SU-DHL-6 (cell line): ENCODE measurements around the gene KIF13A.

Source experiments
- H2AFZ ChIP-seq: fragments of 200-600 bp; sonication (generic); 2 replicates; pipeline ENCODE4 v1.6.1; 2014; ENCODE audit warnings: low read depth, mild to moderate bottlenecking, moderate library complexity, mixed read lengths, antibody characterized with exemption, low read length; ENCODE audit not compliant: severe bottlenecking
- H3F3A ChIP-seq: fragments of 200-600 bp; shearing (Covaris generic); 2 replicates; pipeline ENCODE4 v1.6.0; 2016; ENCODE audit warnings: antibody characterized with exemption, mild to moderate bottlenecking; ENCODE audit not compliant: insufficient read depth
- H3K27ac ChIP-seq: fragments of 200-600 bp; sonication (generic); 2 replicates; pipeline ENCODE4 v1.5.1; 2016; ENCODE audit warnings: low read depth, mild to moderate bottlenecking, low read length, moderate library complexity, mixed read lengths
- H3K27me3 ChIP-seq: fragments of 200-600 bp; sonication (generic), shearing (Covaris generic); 2 replicates; pipeline ENCODE4 v1.6.0; 2014; ENCODE audit warnings: mild to moderate bottlenecking, low read length
- H3K36me3 ChIP-seq: fragments of 200-600 bp; sonication (generic); 2 replicates; pipeline ENCODE4 v1.6.1; 2014; ENCODE audit warnings: mild to moderate bottlenecking, low read length, mixed read lengths
- H3K4me2 ChIP-seq: fragments of 300-600, 200-600 bp; shearing (Covaris generic), sonication (generic); 2 replicates; pipeline ENCODE4 v1.6.0; 2014; ENCODE audit warnings: low read length, low read depth, mild to moderate bottlenecking; ENCODE audit not compliant: poor library complexity, severe bottlenecking
- H3K4me3 ChIP-seq: fragments of 200-600 bp; sonication (generic); 2 replicates; pipeline ENCODE4 v1.5.1; 2014; ENCODE audit warnings: antibody characterized with exemption, low read length, mild to moderate bottlenecking, mixed read lengths; ENCODE audit not compliant: insufficient read depth, poor library complexity, severe bottlenecking
- H3K79me2 ChIP-seq: fragments of 200-600 bp; sonication (generic); 2 replicates; pipeline ENCODE4 v1.6.1; 2014; ENCODE audit warnings: mild to moderate bottlenecking, low read length, moderate library complexity; ENCODE audit not compliant: insufficient read depth
- H3K9ac ChIP-seq: fragments of 200-600 bp; sonication (generic); 2 replicates; pipeline ENCODE4 v1.7.0; 2014; ENCODE audit warnings: mild to moderate bottlenecking, low read length
- H3K9me2 ChIP-seq: fragments of 200-600 bp; sonication (generic); replicated peaks from 2 replicates; pipeline ENCODE4 v1.6.1; 2014; ENCODE audit warnings: low read length; ENCODE audit not compliant: insufficient read depth
- H3K9me3 ChIP-seq: fragments of 200-600 bp; sonication (generic); 2 replicates; pipeline ENCODE4 v1.6.1; 2014; ENCODE audit warnings: low read length, mixed read lengths; ENCODE audit not compliant: insufficient read depth
- H4K20me1 ChIP-seq: fragments of 200-600 bp; sonication (generic); 2 replicates; pipeline ENCODE4 v1.6.1; 2014; ENCODE audit warnings: low read depth, mild to moderate bottlenecking, antibody characterized with exemption, low read length, moderate library complexity, mixed read lengths
- EZH2phosphoT487 ChIP-seq: fragments of 200-600 bp; sonication (generic), shearing (Covaris generic); conservative IDR thresholded peaks from 2 replicates; pipeline ENCODE4 v1.6.1; 2018; ENCODE audit warnings: mild to moderate bottlenecking, antibody characterized with exemption, low read length, moderate library complexity, mixed read lengths
- TF ChIP-seq, protein P1 (sequence below): fragments of 200-600 bp; sonication (generic); IDR thresholded peaks from one replicate; pipeline ENCODE4 v1.5.1; 2017; ENCODE audit warnings: antibody characterized with exemption, mild to moderate bottlenecking, low read length, moderate library complexity; ENCODE audit not compliant: insufficient read depth, poor library complexity, severe bottlenecking

Gene KIF13A

DNA sequence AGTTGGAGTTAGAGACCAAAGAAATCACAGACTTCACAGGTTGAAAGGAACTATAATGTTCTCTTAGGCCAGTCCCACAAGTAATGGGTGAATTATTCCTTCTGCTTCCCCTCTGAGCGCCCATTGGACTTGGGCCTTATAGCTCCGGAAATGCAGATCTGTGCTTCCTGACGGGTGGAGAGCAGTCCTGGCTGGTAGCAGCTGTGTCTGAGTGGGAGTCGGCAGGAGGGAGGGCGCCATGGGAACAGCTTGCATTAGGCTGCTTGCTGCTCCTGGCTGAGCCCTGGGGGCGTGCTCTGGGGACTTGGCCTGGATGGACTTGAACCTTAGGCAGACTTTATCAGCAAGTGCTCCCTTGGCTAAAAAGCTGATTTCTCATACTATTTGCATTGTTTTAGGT, 262.4 kb downstream of the KIF13A start:
- Histone ChIP-seq H3K9ac (no peak overlapping the region), H3K27me3 (no peaks in the 10 kb centered on the region), H3F3A (no peaks in the 10 kb centered on the region), H3K4me2 (no peak overlapping the region), H2AFZ (no peak overlapping the region), H3K4me3 (no peak overlapping the region), H3K9me3 (no peaks in the 10 kb centered on the region), H3K36me3 (no peaks in the 10 kb centered on the region), H3K27ac (no peak overlapping the region), H4K20me1 (no peaks in the 10 kb centered on the region), H3K79me2 (no peaks in the 10 kb centered on the region), H3K9me2 (no peaks in the 10 kb centered on the region)
- TF ChIP-seq EZH2phosphoT487 = no peak
- TF ChIP-seq, protein P1, sequence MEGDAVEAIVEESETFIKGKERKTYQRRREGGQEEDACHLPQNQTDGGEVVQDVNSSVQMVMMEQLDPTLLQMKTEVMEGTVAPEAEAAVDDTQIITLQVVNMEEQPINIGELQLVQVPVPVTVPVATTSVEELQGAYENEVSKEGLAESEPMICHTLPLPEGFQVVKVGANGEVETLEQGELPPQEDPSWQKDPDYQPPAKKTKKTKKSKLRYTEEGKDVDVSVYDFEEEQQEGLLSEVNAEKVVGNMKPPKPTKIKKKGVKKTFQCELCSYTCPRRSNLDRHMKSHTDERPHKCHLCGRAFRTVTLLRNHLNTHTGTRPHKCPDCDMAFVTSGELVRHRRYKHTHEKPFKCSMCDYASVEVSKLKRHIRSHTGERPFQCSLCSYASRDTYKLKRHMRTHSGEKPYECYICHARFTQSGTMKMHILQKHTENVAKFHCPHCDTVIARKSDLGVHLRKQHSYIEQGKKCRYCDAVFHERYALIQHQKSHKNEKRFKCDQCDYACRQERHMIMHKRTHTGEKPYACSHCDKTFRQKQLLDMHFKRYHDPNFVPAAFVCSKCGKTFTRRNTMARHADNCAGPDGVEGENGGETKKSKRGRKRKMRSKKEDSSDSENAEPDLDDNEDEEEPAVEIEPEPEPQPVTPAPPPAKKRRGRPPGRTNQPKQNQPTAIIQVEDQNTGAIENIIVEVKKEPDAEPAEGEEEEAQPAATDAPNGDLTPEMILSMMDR = no peak

- Histone ChIP-seq H3K27me3 (no peaks in the 10 kb centered on the region), H3K9ac (no peak overlapping the region), H3K79me2 (no peaks in the 10 kb centered on the region), H3F3A (no peaks in the 10 kb centered on the region), H2AFZ (no peak overlapping the region), H4K20me1 (no peaks in the 10 kb centered on the region), H3K4me3 (no peak overlapping the region), H3K9me2 (no peaks in the 10 kb centered on the region), H3K9me3 (no peaks in the 10 kb centered on the region), H3K4me2 (no peak overlapping the region), H3K27ac (no peak overlapping the region), H3K36me3 (no peaks in the 10 kb centered on the region)
- TF ChIP-seq, protein P1 = no peak
- no peak for TF ChIP-seq EZH2phosphoT487
Observed at GRCh38 chr6:17724341-17724740, 263.1 kb downstream of the KIF13A start.

DNA sequence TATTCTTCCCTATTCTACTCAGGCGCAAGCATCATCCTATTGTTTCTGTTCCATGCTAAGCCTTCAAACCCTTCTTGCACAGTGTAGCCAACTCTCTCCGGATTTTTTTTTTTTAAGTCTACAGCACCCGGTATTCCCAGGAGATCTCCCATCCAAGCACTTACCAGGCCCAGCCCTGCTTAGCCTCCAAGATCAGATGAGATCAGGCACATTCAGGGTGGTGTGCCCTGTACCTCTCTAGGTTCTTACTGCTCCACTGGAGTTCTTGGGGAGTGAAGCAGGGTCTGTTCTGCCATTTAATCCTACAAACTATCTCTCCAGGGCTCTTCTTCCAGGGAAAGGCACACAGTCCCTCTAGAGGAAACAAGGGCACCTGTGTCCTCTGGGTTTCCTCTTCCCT, 265.8 kb downstream of the KIF13A start:
- no peaks in the 10 kb centered on the region for H3K9me2 ChIP-seq
- H3K9me3 ChIP-seq = no peaks in the 10 kb centered on the region
- no peaks in the 10 kb centered on the region for H3K79me2 ChIP-seq
- no peak overlapping the region for H3K9ac ChIP-seq
- no peak overlapping the region for H3K4me3 ChIP-seq
- no peak overlapping the region for H3K27ac ChIP-seq
- H3K27me3 ChIP-seq = no peaks in the 10 kb centered on the region
- no peaks in the 10 kb centered on the region for H4K20me1 ChIP-seq
- TF ChIP-seq, protein P1 = no peak
- TF ChIP-seq EZH2phosphoT487 = no peak
- H3K36me3 ChIP-seq = no peaks in the 10 kb centered on the region
- no peaks in the 10 kb centered on the region for H3F3A ChIP-seq
- no peak overlapping the region for H2AFZ ChIP-seq
- H3K4me2 ChIP-seq = no peak overlapping the region
